ENCODE results near the gene SLC5A6. TPM values are rescaled to one million over a fixed set of nuclear protein-coding genes. Genes with fewer than 3 reads are reported as not detected.

Gene SLC5A6
- polyA plus RNA-seq, 3 donors = 8.1 to 21.7 (median 10.2) TPM

DNA sequence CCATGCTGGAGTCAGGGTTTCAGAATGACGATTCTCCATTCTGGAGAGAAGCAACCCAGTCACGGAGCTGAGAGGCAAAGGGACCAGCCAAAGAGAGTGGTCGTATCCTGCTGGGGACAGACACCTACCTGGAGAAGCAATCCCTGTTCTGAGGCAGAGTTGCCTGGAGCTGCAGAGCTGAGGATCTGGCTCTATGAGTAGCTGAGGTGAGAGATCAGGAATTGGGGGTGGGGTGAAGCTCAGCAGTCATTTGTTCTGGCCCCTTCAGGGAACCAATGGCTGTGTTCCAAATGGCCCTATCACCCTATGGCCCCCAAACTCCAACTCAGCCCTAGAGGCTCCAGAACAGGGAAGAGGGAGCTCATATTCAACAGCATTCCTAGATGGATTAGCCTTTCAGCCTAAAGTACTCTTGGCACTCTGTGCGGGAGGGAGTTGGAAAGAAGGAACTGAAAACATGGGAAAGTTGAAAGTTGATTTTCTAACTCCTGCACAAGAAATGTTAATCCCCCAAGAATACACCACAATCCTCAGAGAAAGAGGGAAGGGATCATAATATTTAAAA is 3.5 kb downstream of the SLC5A6 start:
- Histone ChIP-seq H2AFZ (ENCODE audit: insufficient read depth, low read depth, low read length, poor library complexity, severe bottlenecking) (no peak overlapping the region), H3K79me2 (ENCODE audit: insufficient read depth, low read length) (peaks cover 8% of the 10 kb centered on the region), H3K4me3 (replicated peaks in 1 of 3; ENCODE audit: low read depth in 2 of 3, low read length in 3 of 3) (no peak overlapping the region), H3K27ac (ENCODE audit: low read depth in 1 of 2, low read length in 2 of 2) (no peak overlapping the region), H3K27me3 (ENCODE audit: control insufficient read depth in 2 of 2, insufficient read depth in 2 of 2, low read length in 2 of 2) (no peaks in the 10 kb centered on the region), H3K36me3 (replicated peaks in 1 of 2; ENCODE audit: control insufficient read depth in 1 of 2, insufficient read depth in 2 of 2, low read length in 2 of 2) (peaks cover 46 to 63% of the 10 kb centered on the region in 2 donors), H3K9me3 (replicated peaks in 1 of 2; ENCODE audit: control insufficient read depth in 1 of 2, insufficient read depth in 1 of 2, low read length in 2 of 2) (no peaks in the 10 kb centered on the region), H3K9ac (ENCODE audit: insufficient read depth, low read length, poor library complexity, severe bottlenecking) (no peak overlapping the region), H3K4me1 (ENCODE audit: control insufficient read depth in 1 of 2, insufficient read depth in 2 of 2, low read length in 2 of 2) (peaks cover 14 to 16% of the 10 kb centered on the region in 2 donors), H4K20me1 (ENCODE audit: insufficient read depth, low read length) (no peaks in the 10 kb centered on the region), H3K4me2 (replicated peaks; ENCODE audit: extremely low read depth, low read length, poor library complexity, severe bottlenecking) (no peak overlapping the region)
- no peaks in the 10 kb centered on the region for H3K27me3 Mint-ChIP-seq (ENCODE audit: low read depth in 3 of 3)
- H3K4me3 Mint-ChIP-seq = no peak overlapping the region
- peaks cover 0 to 3% (median 0%) of the 10 kb centered on the region in 7 donors for H3K9me3 Mint-ChIP-seq
- DNase-seq = no peak
- H3K36me3 Mint-ChIP-seq = peaks cover 50 to 57% of the 10 kb centered on the region in 2 donors
- intact Hi-C loops (cut with micrococcal nuclease) = no loop called here
- H3K27ac Mint-ChIP-seq = no peak overlapping the region
- 100% methylated on average over 3 of the region's 4 CpGs for WGBS (ENCODE audit: insufficient coverage)
- TF ChIP-seq, protein P1, sequence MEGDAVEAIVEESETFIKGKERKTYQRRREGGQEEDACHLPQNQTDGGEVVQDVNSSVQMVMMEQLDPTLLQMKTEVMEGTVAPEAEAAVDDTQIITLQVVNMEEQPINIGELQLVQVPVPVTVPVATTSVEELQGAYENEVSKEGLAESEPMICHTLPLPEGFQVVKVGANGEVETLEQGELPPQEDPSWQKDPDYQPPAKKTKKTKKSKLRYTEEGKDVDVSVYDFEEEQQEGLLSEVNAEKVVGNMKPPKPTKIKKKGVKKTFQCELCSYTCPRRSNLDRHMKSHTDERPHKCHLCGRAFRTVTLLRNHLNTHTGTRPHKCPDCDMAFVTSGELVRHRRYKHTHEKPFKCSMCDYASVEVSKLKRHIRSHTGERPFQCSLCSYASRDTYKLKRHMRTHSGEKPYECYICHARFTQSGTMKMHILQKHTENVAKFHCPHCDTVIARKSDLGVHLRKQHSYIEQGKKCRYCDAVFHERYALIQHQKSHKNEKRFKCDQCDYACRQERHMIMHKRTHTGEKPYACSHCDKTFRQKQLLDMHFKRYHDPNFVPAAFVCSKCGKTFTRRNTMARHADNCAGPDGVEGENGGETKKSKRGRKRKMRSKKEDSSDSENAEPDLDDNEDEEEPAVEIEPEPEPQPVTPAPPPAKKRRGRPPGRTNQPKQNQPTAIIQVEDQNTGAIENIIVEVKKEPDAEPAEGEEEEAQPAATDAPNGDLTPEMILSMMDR (IDR thresholded peaks at IDR 0.05) = no peak
- H3K4me1 Mint-ChIP-seq = peaks cover 15% of the 10 kb centered on the region

DNA sequence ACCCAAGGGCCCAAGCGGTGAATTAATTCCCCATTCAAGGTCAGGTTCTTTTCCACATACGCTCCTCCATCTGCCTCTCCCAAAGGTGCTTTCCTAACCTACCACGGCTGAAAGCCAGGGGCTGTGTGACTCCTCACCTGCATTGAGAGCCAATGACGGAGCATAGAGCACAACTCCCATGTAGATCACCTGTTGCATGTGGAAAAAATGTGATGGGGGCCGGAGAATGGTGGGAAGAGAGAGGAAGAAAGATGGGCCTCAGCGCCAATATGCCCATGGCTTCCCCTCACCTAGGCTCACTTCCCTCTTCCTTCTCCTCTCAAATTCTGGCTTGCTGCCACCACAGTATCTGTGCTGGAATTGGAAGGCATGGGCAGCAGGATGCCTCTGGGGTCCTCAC is 5.7 kb downstream of the SLC5A6 start:
- H3K27ac ChIP-seq (ENCODE audit: low read depth in 1 of 2, low read length in 2 of 2) = no peak overlapping the region
- TF ChIP-seq, protein P1 (IDR thresholded peaks at IDR 0.05) = no peak
- H3K27me3 ChIP-seq (ENCODE audit: control insufficient read depth in 2 of 2, insufficient read depth in 2 of 2, low read length in 2 of 2) = no peaks in the 10 kb centered on the region
- no peak overlapping the region for H3K4me3 Mint-ChIP-seq
- no peak for DNase-seq
- H3K79me2 ChIP-seq (ENCODE audit: insufficient read depth, low read length) = no peaks in the 10 kb centered on the region
- no peak overlapping the region for H3K27ac Mint-ChIP-seq
- H3K4me1 Mint-ChIP-seq = peaks cover 4% of the 10 kb centered on the region
- no peak overlapping the region for H3K4me2 ChIP-seq (replicated peaks; ENCODE audit: extremely low read depth, low read length, poor library complexity, severe bottlenecking)
- H2AFZ ChIP-seq (ENCODE audit: insufficient read depth, low read depth, low read length, poor library complexity, severe bottlenecking) = no peak overlapping the region
- no peak overlapping the region for H3K9ac ChIP-seq (ENCODE audit: insufficient read depth, low read length, poor library complexity, severe bottlenecking)
- peaks cover 62 to 64% of the 10 kb centered on the region in 2 donors for H3K36me3 Mint-ChIP-seq
- no peak overlapping the region for H3K4me3 ChIP-seq (replicated peaks in 1 of 3; ENCODE audit: low read depth in 2 of 3, low read length in 3 of 3)
- intact Hi-C loops (cut with micrococcal nuclease) = no loop called here
- 100% methylated on average over 1 of the region's 6 CpGs for WGBS (ENCODE audit: insufficient coverage)
- H3K36me3 ChIP-seq (replicated peaks in 1 of 2; ENCODE audit: control insufficient read depth in 1 of 2, insufficient read depth in 2 of 2, low read length in 2 of 2) = peaks cover 62 to 84% of the 10 kb centered on the region in 2 donors
- H4K20me1 ChIP-seq (ENCODE audit: insufficient read depth, low read length) = no peaks in the 10 kb centered on the region
- no peaks in the 10 kb centered on the region for H3K9me3 ChIP-seq (replicated peaks in 1 of 2; ENCODE audit: control insufficient read depth in 1 of 2, insufficient read depth in 1 of 2, low read length in 2 of 2)
- H3K4me1 ChIP-seq (ENCODE audit: control insufficient read depth in 1 of 2, insufficient read depth in 2 of 2, low read length in 2 of 2) = peaks cover 4% of the 10 kb centered on the region in 2 donors
- no peaks in the 10 kb centered on the region for H3K9me3 Mint-ChIP-seq
- no peaks in the 10 kb centered on the region for H3K27me3 Mint-ChIP-seq (ENCODE audit: low read depth in 3 of 3)

Data from CD14-positive monocyte (primary cell).